Motor neuron (in vitro differentiated cells): ENCODE data around the gene CEP68. TPM values are rescaled to one million over a fixed set of nuclear protein-coding genes. Genes with fewer than 3 reads are reported as not detected.
"Not testable (repeated sequence)": the region's sequence is repeated elsewhere in the genome, so short reads cannot be mapped to it uniquely, and the experiment has no call there.

Experiments
- ATAC-seq, 8 experiments: fragments of 200-7000 bp; cut with Tn5 transposase; replicated peaks in 6 of 8; 2 replicates each; pipeline ENCODE4 v1.8.0; 2021; ENCODE audit warnings: mild to moderate bottlenecking in 8 of 8, moderate library complexity in 8 of 8
- H3K27ac ChIP-seq, 2 donors: fragments of 250-450 bp; sonication (Bioruptor Pico); 2 replicates each; pipeline ENCODE4 v1.9.0; 2021; ENCODE audit warnings: antibody characterized with exemption in 2 of 2, mild to moderate bottlenecking in 2 of 2, moderate library complexity in 1 of 2
- H3K4me1 ChIP-seq, 2 donors: fragments of 250-450 bp; sonication (Bioruptor Pico); replicated peaks in 1 of 2; 2 replicates each; pipeline ENCODE4 v1.6.1; 2021; ENCODE audit warnings: antibody characterized with exemption in 2 of 2, mild to moderate bottlenecking in 2 of 2, moderate library complexity in 1 of 2
- H3K4me3 ChIP-seq, 5 donors: fragments of 250-450 bp; sonication (Bioruptor Pico); 2 replicates each; pipeline ENCODE4 v1.9.0; 2021; ENCODE audit warnings: antibody characterized with exemption in 5 of 5, mild to moderate bottlenecking in 5 of 5, moderate library complexity in 4 of 5
- WGBS, 10 experiments: fragments of 450-650 bp; shearing (Covaris generic); methylation state at CpG; one replicate each; pipeline ENCODE4 v1.0.0; 2022; 5-methylcytosine and 5-hydroxymethylcytosine counted together
- in situ Hi-C, 9 experiments: fragments of 400-800 bp; cut with MboI; loops; one replicate each; pipeline ENCODE4 v1.15.0; 2021; ENCODE audit warnings: low sequenced_read_pairs in 9 of 9, low pct_unique_long_range_greater_than_20kb in 2 of 9; ENCODE audit not compliant: unreplicated experiment in 9 of 9
- total RNA-seq, 8 experiments: library from RNA; unstranded; fragments of 300-600 nt; gene quantifications; 2 replicates each; pipeline versions ENCODE4 v1.2.3 to v1.2.4, GENCODE V29; 2022

Gene CEP68
- total RNA-seq: 10 to 100 TPM in 7 of 8 experiments, 1 to 10 TPM in 1; 6.6 to 26.1 (median 16.4) TPM

GRCh38 chr2:65056215-65057053 lies at the start of gene CEP68:
Gene CEP68 (plus strand): TSS chr2:65056416. CDS start chr2:65069445, 13,029 bp downstream.
- in situ Hi-C loops: no loop called here
- Histone ChIP-seq H3K4me3 (peak within 1 kb of the TSS; percentile 65 to 88 (median 81)), H3K27ac (peak within 1 kb of the TSS; percentile 83 to 88), H3K4me1 (peaks cover 9 to 15% of the 10 kb centered on the region in 2 donors)
- WGBS, 10 experiments: 0% methylated on average over 1 to 7 of the region's 99 CpGs; no CpG with 5 or more reads in 6 of the 10 experiments
- peak; percentile 91 to 96 (median 95) for ATAC-seq

- Histone ChIP-seq H3K4me1 (no peaks in the 10 kb centered on the region), H3K4me3 (no peak overlapping the region), H3K27ac (no peak overlapping the region)
- ATAC-seq: no peak
- 21 to 100% (median 65%) methylated on average over 1 of the region's 1 CpG for WGBS, 10 experiments
- in situ Hi-C loops: no loop called here
Measured at GRCh38 chr2:65013776-65014175, 42.4 kb upstream of the CEP68 start.

GRCh38 chr2:65015731-65016130 lies 40.5 kb upstream of the CEP68 start:
- peak in 1 of 8 experiments; percentile 59 for ATAC-seq
- Histone ChIP-seq H3K27ac (no peak overlapping the region), H3K4me1 (no peaks in the 10 kb centered on the region), H3K4me3 (no peak overlapping the region)
- in situ Hi-C loops: no loop called here
- WGBS, 10 experiments: 40 to 92% (median 81%) methylated on average over 1 to 5 of the region's 5 CpGs; no CpG with 5 or more reads in 1 of the 10 experiments

GRCh38 chr2:65016789-65017188 lies 39.4 kb upstream of the CEP68 start:
- no peak overlapping the region for H3K27ac ChIP-seq
- no peak for ATAC-seq
- in situ Hi-C loops: no loop called here
- H3K4me3 ChIP-seq: no peak overlapping the region
- 20 to 99% (median 91%) methylated on average over 1 to 6 of the region's 6 CpGs; no CpG with 5 or more reads in 2 of the 10 experiments for WGBS, 10 experiments
- peaks cover 0 to under 1% of the 10 kb centered on the region in 2 donors for H3K4me1 ChIP-seq

GRCh38 chr2:65017335-65017734 lies 38.9 kb upstream of the CEP68 start:
- in situ Hi-C loops: no loop called here
- no peak for ATAC-seq
- no peak overlapping the region for H3K27ac ChIP-seq
- no peak overlapping the region for H3K4me3 ChIP-seq
- peaks cover 0 to 3% of the 10 kb centered on the region in 2 donors for H3K4me1 ChIP-seq
- 60 to 95% (median 91%) methylated on average over 2 to 4 of the region's 4 CpGs; no CpG with 5 or more reads in 2 of the 10 experiments for WGBS, 10 experiments

- in situ Hi-C loops: no loop called here
- Histone ChIP-seq H3K4me3 (no peak overlapping the region), H3K4me1 (peaks cover 0 to 3% of the 10 kb centered on the region in 2 donors), H3K27ac (no peak overlapping the region)
- no peak for ATAC-seq
- 40 to 100% (median 93%) methylated on average over 1 to 13 of the region's 15 CpGs; no CpG with 5 or more reads in 1 of the 10 experiments for WGBS, 10 experiments
Measured at GRCh38 chr2:65018141-65018582, 38.1 kb upstream of the CEP68 start.

GRCh38 chr2:65019010-65019409 lies 37.2 kb upstream of the CEP68 start:
- H3K4me1 ChIP-seq: peaks cover 0 to 3% of the 10 kb centered on the region in 2 donors
- no peak for ATAC-seq
- WGBS, 10 experiments: 60 to 100% (median 89%) methylated on average over 1 of the region's 1 CpG; no CpG with 5 or more reads in 7 of the 10 experiments
- in situ Hi-C loops: no loop called here
- no peak overlapping the region for H3K4me3 ChIP-seq
- no peak overlapping the region for H3K27ac ChIP-seq

GRCh38 chr2:65019675-65020195 lies 36.5 kb upstream of the CEP68 start:
- Histone ChIP-seq H3K4me1 (peaks cover 0 to 3% of the 10 kb centered on the region in 2 donors), H3K27ac (no peak overlapping the region), H3K4me3 (no peak overlapping the region)
- ATAC-seq: no peak
- 70 to 100% (median 100%) methylated on average over 1 to 6 of the region's 8 CpGs; no CpG with 5 or more reads in 1 of the 10 experiments for WGBS, 10 experiments
- in situ Hi-C loops: no loop called here

- H3K27ac ChIP-seq, in situ Hi-C loops, H3K4me1 ChIP-seq, ATAC-seq, H3K4me3 ChIP-seq: not testable (repeated sequence)
- 71 to 100% (median 85%) methylated on average over 1 of the region's 1 CpG; no CpG with 5 or more reads in 4 of the 10 experiments for WGBS, 10 experiments
Measured at GRCh38 chr2:65020251-65020650, 36.0 kb upstream of the CEP68 start.

GRCh38 chr2:65020943-65021528 lies 35.2 kb upstream of the CEP68 start:
- WGBS, 10 experiments: 83 to 100% (median 94%) methylated on average over 1 to 4 of the region's 11 CpGs; no CpG with 5 or more reads in 4 of the 10 experiments
- no peak for ATAC-seq
- Histone ChIP-seq H3K4me3 (no peak overlapping the region), H3K4me1 (peaks cover 0 to 3% of the 10 kb centered on the region in 2 donors), H3K27ac (no peak overlapping the region)
- in situ Hi-C loops: no loop called here

- ATAC-seq: no peak
- Histone ChIP-seq H3K4me1 (peaks cover 0 to 3% of the 10 kb centered on the region in 2 donors), H3K4me3 (no peak overlapping the region), H3K27ac (no peak overlapping the region)
- WGBS, 10 experiments: 50 to 100% (median 85%) methylated on average over 1 to 3 of the region's 4 CpGs; no CpG with 5 or more reads in 3 of the 10 experiments
- in situ Hi-C loops: no loop called here
Measured at GRCh38 chr2:65021709-65022108, 34.5 kb upstream of the CEP68 start.

- 70 to 96% (median 82%) methylated on average over 1 to 6 of the region's 6 CpGs; no CpG with 5 or more reads in 2 of the 10 experiments for WGBS, 10 experiments
- no peak for ATAC-seq
Measured at GRCh38 chr2:65022189-65022588, 34.0 kb upstream of the CEP68 start.

GRCh38 chr2:65023742-65024141 lies 32.5 kb upstream of the CEP68 start:
- peaks cover 0 to 3% of the 10 kb centered on the region in 2 donors for H3K4me1 ChIP-seq
- WGBS, 10 experiments: 60 to 100% (median 100%) methylated on average over 1 of the region's 8 CpGs; no CpG with 5 or more reads in 5 of the 10 experiments
- H3K27ac ChIP-seq: no peak overlapping the region
- no peak overlapping the region for H3K4me3 ChIP-seq
- no peak for ATAC-seq
- in situ Hi-C loops: no loop called here

More at GRCh38 chr2:65022189-65022588, 34.0 kb upstream of the CEP68 start:
- Histone ChIP-seq H3K4me1 (peaks cover 0 to 3% of the 10 kb centered on the region in 2 donors), H3K4me3 (no peak overlapping the region), H3K27ac (no peak overlapping the region)
- in situ Hi-C loops: no loop called here
